ENCODE results near the gene OMP.

Gene OMP

DNA sequence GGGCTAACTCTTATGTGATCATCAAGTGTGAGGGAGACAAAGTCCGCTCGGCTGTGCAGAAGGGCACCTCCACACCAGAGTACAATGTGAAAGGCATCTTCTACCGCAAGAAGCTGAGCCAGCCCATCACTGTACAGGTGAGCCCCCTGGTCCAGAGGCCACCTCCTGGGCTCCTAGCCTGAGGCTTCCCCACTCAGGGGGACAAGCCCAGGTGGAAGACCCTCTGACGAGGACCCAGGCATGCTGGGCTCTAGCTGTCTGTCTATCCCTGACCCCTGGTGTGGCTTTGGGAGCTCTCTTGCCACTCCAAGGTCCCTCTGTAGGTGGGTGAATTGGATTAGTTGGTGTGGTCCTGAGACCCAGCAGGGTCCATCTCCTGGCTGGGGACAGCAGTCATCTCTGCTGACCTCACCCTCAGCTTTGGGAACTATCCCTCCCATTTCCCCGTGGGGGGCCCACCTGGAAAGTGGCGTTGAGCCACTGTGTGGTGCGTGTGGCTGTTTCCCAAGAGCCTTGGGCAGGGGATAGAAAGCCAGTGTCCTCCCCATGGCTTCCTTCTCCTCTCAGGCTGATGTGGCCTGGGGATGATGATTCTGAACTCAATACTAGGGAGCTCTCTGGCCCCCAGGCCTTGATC, 20.1 kb downstream of the OMP start:
- TF ChIP-seq ZBTB7A (IDR thresholded peaks at IDR 0.05; ENCODE audit: low read depth): no peak

DNA sequence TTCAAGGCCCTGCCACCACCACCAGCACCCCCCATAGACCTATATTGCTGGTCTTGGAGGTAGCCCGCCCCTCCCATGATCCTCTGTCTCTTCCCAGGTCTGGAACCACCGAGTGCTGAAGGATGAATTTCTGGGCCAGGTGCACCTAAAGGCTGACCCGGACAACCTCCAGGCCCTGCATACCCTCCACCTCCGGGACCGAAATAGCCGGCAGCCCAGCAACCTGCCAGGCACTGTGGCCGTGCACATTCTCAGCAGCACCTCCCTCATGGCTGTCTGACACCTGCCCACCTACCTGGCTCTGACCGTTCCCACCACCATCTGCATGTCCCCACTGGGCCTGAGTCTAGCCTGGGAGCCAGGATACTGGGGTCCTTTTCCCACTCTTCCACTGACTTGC, 21.0 kb downstream of the OMP start:
- no peak for TF ChIP-seq TEAD4 (IDR thresholded peaks at IDR 0.05)

- TF ChIP-seq, protein P1, sequence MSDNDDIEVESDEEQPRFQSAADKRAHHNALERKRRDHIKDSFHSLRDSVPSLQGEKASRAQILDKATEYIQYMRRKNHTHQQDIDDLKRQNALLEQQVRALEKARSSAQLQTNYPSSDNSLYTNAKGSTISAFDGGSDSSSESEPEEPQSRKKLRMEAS (IDR thresholded peaks at IDR 0.05): no peak
- no peak for TF ChIP-seq TCF12 (IDR thresholded peaks at IDR 0.05; ENCODE audit: low read depth)
- no peak for TF ChIP-seq FOXM1 (IDR thresholded peaks at IDR 0.05; ENCODE audit: borderline replicate concordance, low read depth)
- no peak for TF ChIP-seq CREB1 (IDR thresholded peaks at IDR 0.05; ENCODE audit: low read depth)
- TF ChIP-seq TEAD4 (IDR thresholded peaks at IDR 0.05): no peak
- no peak for TF ChIP-seq TAF1 (IDR thresholded peaks at IDR 0.05; ENCODE audit: low read depth)
- no peak for TF ChIP-seq ZBTB7A (IDR thresholded peaks at IDR 0.05; ENCODE audit: low read depth)
These were observed 21.4 kb downstream of the OMP start for GRCh38 chr11:77124041-77124440.

GRCh38 chr11:77124488-77124887, 21.8 kb downstream of the OMP start:
- no peak for TF ChIP-seq FOXM1 (IDR thresholded peaks at IDR 0.05; ENCODE audit: borderline replicate concordance, low read depth)
- no peak for TF ChIP-seq CEBPB (IDR thresholded peaks at IDR 0.05)
- TF ChIP-seq TCF12 (IDR thresholded peaks at IDR 0.05; ENCODE audit: low read depth): no peak
- no peak for TF ChIP-seq EP300 (IDR thresholded peaks at IDR 0.05; ENCODE audit: borderline replicate concordance)
- TF ChIP-seq, protein P2, sequence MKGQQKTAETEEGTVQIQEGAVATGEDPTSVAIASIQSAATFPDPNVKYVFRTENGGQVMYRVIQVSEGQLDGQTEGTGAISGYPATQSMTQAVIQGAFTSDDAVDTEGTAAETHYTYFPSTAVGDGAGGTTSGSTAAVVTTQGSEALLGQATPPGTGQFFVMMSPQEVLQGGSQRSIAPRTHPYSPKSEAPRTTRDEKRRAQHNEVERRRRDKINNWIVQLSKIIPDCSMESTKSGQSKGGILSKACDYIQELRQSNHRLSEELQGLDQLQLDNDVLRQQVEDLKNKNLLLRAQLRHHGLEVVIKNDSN (IDR thresholded peaks at IDR 0.05): no peak
- TF ChIP-seq ZBTB7A (IDR thresholded peaks at IDR 0.05; ENCODE audit: low read depth): no peak
- no peak for TF ChIP-seq NFIC (IDR thresholded peaks at IDR 0.05)
- TF ChIP-seq EGR1 (IDR thresholded peaks at IDR 0.05): no peak
- TF ChIP-seq TAF1 (IDR thresholded peaks at IDR 0.05; ENCODE audit: low read depth): no peak
- TF ChIP-seq, protein P1 (IDR thresholded peaks at IDR 0.05): no peak
- TF ChIP-seq YY1 (IDR thresholded peaks at IDR 0.05; ENCODE audit: low read depth): no peak
- no peak for TF ChIP-seq TEAD4 (IDR thresholded peaks at IDR 0.05)
- TF ChIP-seq REST (IDR thresholded peaks at IDR 0.05; ENCODE audit: low read depth): no peak
- no peak for TF ChIP-seq RAD21 (IDR thresholded peaks at IDR 0.05; ENCODE audit: low read depth)
- TF ChIP-seq CREB1 (IDR thresholded peaks at IDR 0.05; ENCODE audit: low read depth): no peak

DNA sequence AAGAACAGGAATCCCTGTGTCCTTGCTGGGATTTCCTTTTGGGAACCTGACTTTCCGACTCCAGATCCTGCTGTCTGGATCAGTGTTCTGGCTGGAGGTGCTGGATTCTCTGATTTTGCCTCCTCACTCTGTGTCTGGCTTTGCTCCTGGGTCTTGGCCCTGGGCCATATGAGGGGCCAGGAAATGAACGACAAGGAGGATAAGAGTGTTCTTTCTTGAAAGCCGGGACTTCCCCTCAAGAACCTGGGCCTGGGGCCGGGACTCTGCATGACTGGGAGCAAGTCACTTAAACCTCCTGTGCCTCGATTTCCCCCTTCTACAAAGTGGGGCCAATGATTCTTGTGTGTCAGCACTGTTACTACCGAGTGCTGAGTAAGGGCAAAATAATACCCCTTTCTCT, 22.6 kb downstream of the OMP start:
- no peak for TF ChIP-seq REST (IDR thresholded peaks at IDR 0.05; ENCODE audit: low read depth)
- no peak for TF ChIP-seq CEBPB (IDR thresholded peaks at IDR 0.05)
- no peak for TF ChIP-seq ZBTB7A (IDR thresholded peaks at IDR 0.05; ENCODE audit: low read depth)
- no peak for TF ChIP-seq CREB1 (IDR thresholded peaks at IDR 0.05; ENCODE audit: low read depth)
- TF ChIP-seq TEAD4 (IDR thresholded peaks at IDR 0.05): no peak
- no peak for TF ChIP-seq EGR1 (IDR thresholded peaks at IDR 0.05)
- no peak for TF ChIP-seq FOXM1 (IDR thresholded peaks at IDR 0.05; ENCODE audit: borderline replicate concordance, low read depth)
- no peak for TF ChIP-seq NFIC (IDR thresholded peaks at IDR 0.05)
- no peak for TF ChIP-seq EP300 (IDR thresholded peaks at IDR 0.05; ENCODE audit: borderline replicate concordance)
- no peak for TF ChIP-seq YY1 (IDR thresholded peaks at IDR 0.05; ENCODE audit: low read depth)
- TF ChIP-seq, protein P1 (IDR thresholded peaks at IDR 0.05): no peak
- TF ChIP-seq TAF1 (IDR thresholded peaks at IDR 0.05; ENCODE audit: low read depth): no peak
- no peak for TF ChIP-seq TCF12 (IDR thresholded peaks at IDR 0.05; ENCODE audit: low read depth)
- TF ChIP-seq RAD21 (IDR thresholded peaks at IDR 0.05; ENCODE audit: low read depth): no peak
- TF ChIP-seq, protein P2 (IDR thresholded peaks at IDR 0.05): no peak

DNA sequence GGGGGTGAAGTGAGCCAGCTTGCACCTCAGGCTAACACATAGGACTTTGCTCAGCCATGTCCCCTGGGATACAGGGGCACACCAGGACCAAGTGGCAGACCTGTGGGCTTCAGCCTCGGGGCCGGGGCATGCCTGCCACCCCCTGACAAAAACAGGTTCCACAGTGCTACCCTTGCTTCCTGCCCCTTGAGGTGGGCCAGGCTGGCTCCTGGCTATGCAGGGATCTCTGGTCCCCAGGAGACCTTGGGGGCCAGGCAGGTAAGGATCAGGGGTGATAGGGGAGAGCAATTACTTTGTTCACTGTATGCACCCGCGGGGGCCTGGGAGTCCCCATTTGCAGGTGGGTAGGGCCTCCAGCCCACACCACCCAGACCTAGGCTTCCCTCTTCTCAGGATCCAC, 23.1 kb downstream of the OMP start:
- TF ChIP-seq TCF12 (IDR thresholded peaks at IDR 0.05; ENCODE audit: low read depth) (no peak), YY1 (IDR thresholded peaks at IDR 0.05; ENCODE audit: low read depth) (no peak), EGR1 (IDR thresholded peaks at IDR 0.05) (no peak), ZBTB7A (IDR thresholded peaks at IDR 0.05; ENCODE audit: low read depth) (no peak), TEAD4 (IDR thresholded peaks at IDR 0.05) (no peak), FOXM1 (IDR thresholded peaks at IDR 0.05; ENCODE audit: borderline replicate concordance, low read depth) (no peak), TAF1 (IDR thresholded peaks at IDR 0.05; ENCODE audit: low read depth) (no peak), CEBPB (IDR thresholded peaks at IDR 0.05) (no peak), RAD21 (IDR thresholded peaks at IDR 0.05; ENCODE audit: low read depth) (no peak), REST (IDR thresholded peaks at IDR 0.05; ENCODE audit: low read depth) (no peak), EP300 (IDR thresholded peaks at IDR 0.05; ENCODE audit: borderline replicate concordance) (no peak)
- TF ChIP-seq, protein P2 (IDR thresholded peaks at IDR 0.05): no peak

All from Ishikawa (cell line).